ENCODE data around the gene ASNS. TPM values are rescaled to one million over a fixed set of nuclear protein-coding genes. Genes with fewer than 3 reads are reported as not detected.
"Not testable (repeated sequence)": the region's sequence is repeated elsewhere in the genome, so short reads cannot be mapped to it uniquely, and the experiment has no call there.

Gene ASNS, protein sequence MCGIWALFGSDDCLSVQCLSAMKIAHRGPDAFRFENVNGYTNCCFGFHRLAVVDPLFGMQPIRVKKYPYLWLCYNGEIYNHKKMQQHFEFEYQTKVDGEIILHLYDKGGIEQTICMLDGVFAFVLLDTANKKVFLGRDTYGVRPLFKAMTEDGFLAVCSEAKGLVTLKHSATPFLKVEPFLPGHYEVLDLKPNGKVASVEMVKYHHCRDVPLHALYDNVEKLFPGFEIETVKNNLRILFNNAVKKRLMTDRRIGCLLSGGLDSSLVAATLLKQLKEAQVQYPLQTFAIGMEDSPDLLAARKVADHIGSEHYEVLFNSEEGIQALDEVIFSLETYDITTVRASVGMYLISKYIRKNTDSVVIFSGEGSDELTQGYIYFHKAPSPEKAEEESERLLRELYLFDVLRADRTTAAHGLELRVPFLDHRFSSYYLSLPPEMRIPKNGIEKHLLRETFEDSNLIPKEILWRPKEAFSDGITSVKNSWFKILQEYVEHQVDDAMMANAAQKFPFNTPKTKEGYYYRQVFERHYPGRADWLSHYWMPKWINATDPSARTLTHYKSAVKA
- 10 to 100 TPM in 2 of 4 donors, 1 to 10 TPM in 2; 4.9 to 38.6 (median 18.3) TPM for total RNA-seq

- TF ChIP-seq, protein P1, sequence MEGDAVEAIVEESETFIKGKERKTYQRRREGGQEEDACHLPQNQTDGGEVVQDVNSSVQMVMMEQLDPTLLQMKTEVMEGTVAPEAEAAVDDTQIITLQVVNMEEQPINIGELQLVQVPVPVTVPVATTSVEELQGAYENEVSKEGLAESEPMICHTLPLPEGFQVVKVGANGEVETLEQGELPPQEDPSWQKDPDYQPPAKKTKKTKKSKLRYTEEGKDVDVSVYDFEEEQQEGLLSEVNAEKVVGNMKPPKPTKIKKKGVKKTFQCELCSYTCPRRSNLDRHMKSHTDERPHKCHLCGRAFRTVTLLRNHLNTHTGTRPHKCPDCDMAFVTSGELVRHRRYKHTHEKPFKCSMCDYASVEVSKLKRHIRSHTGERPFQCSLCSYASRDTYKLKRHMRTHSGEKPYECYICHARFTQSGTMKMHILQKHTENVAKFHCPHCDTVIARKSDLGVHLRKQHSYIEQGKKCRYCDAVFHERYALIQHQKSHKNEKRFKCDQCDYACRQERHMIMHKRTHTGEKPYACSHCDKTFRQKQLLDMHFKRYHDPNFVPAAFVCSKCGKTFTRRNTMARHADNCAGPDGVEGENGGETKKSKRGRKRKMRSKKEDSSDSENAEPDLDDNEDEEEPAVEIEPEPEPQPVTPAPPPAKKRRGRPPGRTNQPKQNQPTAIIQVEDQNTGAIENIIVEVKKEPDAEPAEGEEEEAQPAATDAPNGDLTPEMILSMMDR (IDR thresholded peaks at IDR 0.05) = peak in 2 of 5 experiments; percentile 3 to 27
- peak; percentile 81 to 86 (median 84) for TF ChIP-seq POLR2AphosphoS5 (IDR thresholded peaks at IDR 0.05)
- no peak for TF ChIP-seq EP300 (IDR thresholded peaks at IDR 0.05; ENCODE audit: low read depth)
- TF ChIP-seq POLR2A (IDR thresholded peaks at IDR 0.05) = peak; percentile 79
- 1% methylated on average over 30 of the region's 58 CpGs; no CpG with 5 or more reads in 1 of the 2 donors for WGBS, 2 donors (ENCODE audit: low coverage in 1 of 2)
- H3K4me3 ChIP-seq = peak within 1 kb of the TSS; percentile 44 to 63 (median 59)
- H3K27ac ChIP-seq = peak within 1 kb of the TSS; percentile 76 to 91 (median 87)
- DNase-seq = peak; percentile 94
- no peaks in the 10 kb centered on the region for H3K27me3 ChIP-seq
- no peaks in the 10 kb centered on the region for H3K9me3 ChIP-seq
- H3K4me1 ChIP-seq = peaks cover 0 to 16% (median 6%) of the 10 kb centered on the region in 4 donors
- intact Hi-C loops (cut with DNase I; ENCODE audit: low total_unique reads) = no loop called here
- H3K36me3 ChIP-seq = no peaks in the 10 kb centered on the region
- in situ Hi-C loops (cut with MboI; ENCODE audit: low pct_ligation_motif_present in 1 of 4, low pct_unique_long_range_greater_than_20kb in 1 of 4, low sequenced_read_pairs in 3 of 4) = no loop called here
Measured at GRCh38 chr7:97872025-97872669, at the start of gene ASNS. Gene ASNS, minus strand, starts transcription at chr7:97872408. Its CDS starts 3,252 bp downstream, at chr7:97869156.

DNA sequence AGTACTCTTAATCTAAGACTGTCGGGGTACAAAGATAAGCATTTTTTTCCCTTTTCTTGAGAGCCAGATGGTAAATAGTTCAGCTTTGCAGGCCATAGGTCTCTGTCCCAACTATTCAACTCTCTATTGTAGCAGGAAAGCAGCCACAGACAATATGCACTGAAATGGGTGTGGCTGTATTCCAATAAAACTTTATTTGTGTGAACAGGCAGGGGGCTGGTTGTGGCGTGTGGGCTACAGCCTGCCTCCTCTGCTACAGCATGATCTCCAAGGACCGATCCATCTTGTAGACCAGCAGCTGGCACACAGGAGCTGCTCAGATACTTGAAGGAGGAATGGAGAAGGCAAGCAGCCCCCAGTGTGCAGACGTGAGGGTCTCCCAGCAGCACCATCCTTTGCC is 49.0 kb upstream of the ASNS start:
- intact Hi-C loops (cut with DNase I; ENCODE audit: low total_unique reads); DNase-seq: not testable (repeated sequence)
- 40 to 78% methylated on average over 1 to 4 of the region's 4 CpGs for WGBS, 2 donors (ENCODE audit: low coverage in 1 of 2)

GRCh38 chr7:97915267-97915666 is 43.1 kb upstream of the ASNS start:
- H3K9me3 ChIP-seq; H3K27me3 ChIP-seq; DNase-seq; intact Hi-C loops (cut with DNase I; ENCODE audit: low total_unique reads); in situ Hi-C loops (cut with MboI; ENCODE audit: low pct_ligation_motif_present in 1 of 4, low pct_unique_long_range_greater_than_20kb in 1 of 4, low sequenced_read_pairs in 3 of 4); H3K36me3 ChIP-seq; H3K27ac ChIP-seq; H3K4me3 ChIP-seq; H3K4me1 ChIP-seq: not testable (repeated sequence)
- WGBS, 2 donors (ENCODE audit: low coverage in 1 of 2) = 75 to 79% methylated on average over 2 to 8 of the region's 8 CpGs

More for the DNA sequence above, 49.0 kb upstream of the ASNS start:
- H3K27ac ChIP-seq; H3K27me3 ChIP-seq; H3K9me3 ChIP-seq; H3K4me3 ChIP-seq; in situ Hi-C loops (cut with MboI; ENCODE audit: low pct_ligation_motif_present in 1 of 4, low pct_unique_long_range_greater_than_20kb in 1 of 4, low sequenced_read_pairs in 3 of 4); H3K36me3 ChIP-seq: not testable (repeated sequence)
- peaks cover 0 to 17% (median 7%) of the 10 kb centered on the region in 4 donors for H3K4me1 ChIP-seq

DNA sequence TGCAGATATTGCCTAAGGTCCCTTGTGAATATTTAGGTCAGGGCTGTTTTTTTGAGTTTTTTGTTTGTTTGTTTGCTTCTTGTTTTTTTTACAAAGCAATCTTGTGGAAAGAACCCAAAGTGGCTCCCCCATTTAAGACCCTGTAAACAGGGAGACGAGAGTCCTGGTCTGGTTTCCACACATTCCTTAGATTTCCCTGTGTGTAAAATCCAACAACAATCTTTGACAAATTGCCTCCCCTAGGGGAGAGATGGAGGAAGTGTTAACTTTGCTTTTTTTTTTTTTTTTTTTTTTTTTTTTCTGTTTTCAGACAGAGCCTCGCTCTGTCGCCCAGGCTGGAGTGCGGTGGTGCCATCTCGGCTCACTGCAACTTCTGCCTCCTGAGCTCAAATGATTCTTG is 40.1 kb upstream of the ASNS start:
- H3K27ac ChIP-seq; H3K4me3 ChIP-seq; in situ Hi-C loops (cut with MboI; ENCODE audit: low pct_ligation_motif_present in 1 of 4, low pct_unique_long_range_greater_than_20kb in 1 of 4, low sequenced_read_pairs in 3 of 4); H3K36me3 ChIP-seq; intact Hi-C loops (cut with DNase I; ENCODE audit: low total_unique reads); DNase-seq; H3K4me1 ChIP-seq; H3K9me3 ChIP-seq; H3K27me3 ChIP-seq: not testable (repeated sequence)
- 62 to 89% methylated on average over 1 to 3 of the region's 5 CpGs for WGBS, 2 donors (ENCODE audit: low coverage in 1 of 2)

GRCh38 chr7:97896893-97897292 is 24.7 kb upstream of the ASNS start:
- DNase-seq; H3K4me3 ChIP-seq; in situ Hi-C loops (cut with MboI; ENCODE audit: low pct_ligation_motif_present in 1 of 4, low pct_unique_long_range_greater_than_20kb in 1 of 4, low sequenced_read_pairs in 3 of 4); H3K36me3 ChIP-seq; H3K9me3 ChIP-seq; H3K27ac ChIP-seq; H3K27me3 ChIP-seq; intact Hi-C loops (cut with DNase I; ENCODE audit: low total_unique reads); H3K4me1 ChIP-seq: not testable (repeated sequence)
- 66 to 90% methylated on average over 2 of the region's 2 CpGs for WGBS, 2 donors (ENCODE audit: low coverage in 1 of 2)

GRCh38 chr7:97891721-97892120 is 19.5 kb upstream of the ASNS start:
- intact Hi-C loops (cut with DNase I; ENCODE audit: low total_unique reads); in situ Hi-C loops (cut with MboI; ENCODE audit: low pct_ligation_motif_present in 1 of 4, low pct_unique_long_range_greater_than_20kb in 1 of 4, low sequenced_read_pairs in 3 of 4): not testable (repeated sequence)
- 53% methylated on average over 4 of the region's 4 CpGs; no CpG with 5 or more reads in 1 of the 2 donors for WGBS, 2 donors (ENCODE audit: low coverage in 1 of 2)

DNA sequence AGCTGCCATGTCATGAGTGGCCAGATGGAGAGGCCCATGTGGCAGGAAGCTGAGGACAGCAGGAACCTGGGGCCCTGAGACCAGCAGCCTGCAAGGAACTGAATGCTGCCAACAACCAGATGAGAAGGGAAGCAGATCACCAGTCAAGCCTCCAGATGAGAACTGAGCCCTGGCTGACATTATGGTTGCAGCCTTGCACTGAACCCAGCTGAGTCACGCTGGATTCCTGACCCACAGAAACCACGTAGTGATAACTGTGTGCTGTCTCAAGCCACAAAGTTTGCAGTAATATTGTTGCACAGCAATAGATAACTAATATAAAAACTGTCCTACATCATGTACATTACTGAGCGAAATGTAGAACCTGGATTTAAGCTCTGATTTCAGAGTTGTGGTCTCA is 7.3 kb upstream of the ASNS start:
- H3K4me1 ChIP-seq; H3K36me3 ChIP-seq; H3K27ac ChIP-seq; DNase-seq; intact Hi-C loops (cut with DNase I; ENCODE audit: low total_unique reads); H3K4me3 ChIP-seq; H3K9me3 ChIP-seq; H3K27me3 ChIP-seq; in situ Hi-C loops (cut with MboI; ENCODE audit: low pct_ligation_motif_present in 1 of 4, low pct_unique_long_range_greater_than_20kb in 1 of 4, low sequenced_read_pairs in 3 of 4): not testable (repeated sequence)
- WGBS, 2 donors (ENCODE audit: low coverage in 1 of 2) = 83% methylated on average over 3 of the region's 3 CpGs; no CpG with 5 or more reads in 1 of the 2 donors

More at GRCh38 chr7:97891721-97892120, 19.5 kb upstream of the ASNS start:
- H3K27me3 ChIP-seq, H3K4me1 ChIP-seq, H3K9me3 ChIP-seq, H3K27ac ChIP-seq, H3K36me3 ChIP-seq, DNase-seq, H3K4me3 ChIP-seq: not testable (repeated sequence)

DNA sequence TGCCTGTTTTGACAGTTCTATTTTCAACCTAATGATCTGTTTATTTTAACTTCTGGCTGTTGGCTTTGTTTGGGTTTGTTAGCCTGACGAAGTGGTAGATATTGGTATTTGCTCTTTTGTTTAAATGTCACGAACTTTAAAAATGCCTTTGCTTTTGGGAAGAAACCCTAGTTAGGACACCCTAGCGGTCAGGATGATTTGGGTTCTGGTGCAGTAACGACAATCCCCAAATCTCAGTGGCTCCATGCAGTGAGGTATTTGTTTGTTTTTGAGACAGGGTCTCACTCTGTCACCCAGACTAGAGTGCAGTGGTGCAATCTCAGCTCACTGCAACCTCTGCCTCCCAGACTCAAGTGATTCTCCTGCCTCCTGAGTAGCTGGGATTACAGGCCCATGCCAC is 2.7 kb upstream of the ASNS start:
- peaks cover 0 to 16% (median 6%) of the 10 kb centered on the region in 4 donors for H3K4me1 ChIP-seq
- intact Hi-C loops (cut with DNase I; ENCODE audit: low total_unique reads); DNase-seq; H3K4me3 ChIP-seq; in situ Hi-C loops (cut with MboI; ENCODE audit: low pct_ligation_motif_present in 1 of 4, low pct_unique_long_range_greater_than_20kb in 1 of 4, low sequenced_read_pairs in 3 of 4); H3K27me3 ChIP-seq; H3K27ac ChIP-seq; H3K36me3 ChIP-seq; H3K9me3 ChIP-seq: not testable (repeated sequence)
- 77% methylated on average over 4 of the region's 4 CpGs; no CpG with 5 or more reads in 1 of the 2 donors for WGBS, 2 donors (ENCODE audit: low coverage in 1 of 2)

Data from transverse colon (tissue), 4 donors.